OCI-LY1 (cell line): ENCODE measurements around the gene ZNF668.

Experiments
- H2AFZ ChIP-seq: fragments of 200-600 bp; sonication (generic), shearing (Covaris generic); 2 replicates; pipeline ENCODE4 v1.6.0; 2014; ENCODE audit warnings: antibody characterized with exemption, mild to moderate bottlenecking, low read length
- H3F3A ChIP-seq: fragments of 200-600 bp; sonication (generic), shearing (Covaris generic); 2 replicates; pipeline ENCODE4 v1.6.0; 2014; ENCODE audit warnings: mild to moderate bottlenecking, antibody characterized with exemption, low read length, moderate library complexity; ENCODE audit not compliant: insufficient read depth
- H3K27ac ChIP-seq: fragments of 200-600 bp; sonication (generic); 2 replicates; pipeline ENCODE4 v1.5.1; 2014; ENCODE audit warnings: low read length, mixed run types, mild to moderate bottlenecking, low read depth; ENCODE audit not compliant: poor library complexity, severe bottlenecking
- H3K27me3 ChIP-seq: fragments of 200-600 bp; sonication (generic); 2 replicates; pipeline ENCODE4 v1.6.0; 2014; ENCODE audit warnings: antibody characterized with exemption, mild to moderate bottlenecking, low read length, moderate library complexity; ENCODE audit not compliant: insufficient read depth
- H3K36me3 ChIP-seq: fragments of 200-600 bp; sonication (generic); 2 replicates; pipeline ENCODE4 v1.6.1; 2014; ENCODE audit warnings: mild to moderate bottlenecking, antibody characterized with exemption, low read length, moderate library complexity, mixed read lengths; ENCODE audit not compliant: insufficient read depth
- H3K4me1 ChIP-seq: fragments of 200-600 bp; sonication (generic); 2 replicates; pipeline ENCODE4 v1.5.1; 2014; ENCODE audit warnings: mild to moderate bottlenecking, low read length, moderate library complexity; ENCODE audit not compliant: insufficient read depth, severe bottlenecking
- H3K4me2 ChIP-seq: fragments of 200-600 bp; sonication (generic), shearing (Covaris generic); 2 replicates; pipeline ENCODE4 v1.6.1; 2014; ENCODE audit warnings: low read length
- H3K4me3 ChIP-seq: fragments of 200-600 bp; sonication (generic); 2 replicates; pipeline ENCODE4 v1.5.1; 2014; ENCODE audit warnings: low read length, low read depth, mild to moderate bottlenecking, mixed read lengths; ENCODE audit not compliant: poor library complexity, severe bottlenecking
- H3K79me2 ChIP-seq: fragments of 200-600 bp; shearing (Covaris generic); 2 replicates; pipeline ENCODE4 v1.6.1; 2016; ENCODE audit warnings: mixed run types, low read length, mixed read lengths; ENCODE audit not compliant: insufficient read depth
- H3K9ac ChIP-seq: fragments of 200-600 bp; sonication (generic), shearing (Covaris generic); 2 replicates; pipeline ENCODE4 v1.6.1; 2014; ENCODE audit warnings: mild to moderate bottlenecking, low read length, mixed read lengths
- H3K9me2 ChIP-seq: fragments of 200-600 bp; sonication (generic), shearing (Covaris generic); 2 replicates; pipeline ENCODE4 v1.6.1; 2014; ENCODE audit warnings: low read depth, mild to moderate bottlenecking, low read length, mixed read lengths
- H3K9me3 ChIP-seq: fragments of 200-600 bp; shearing (Covaris generic); 2 replicates; pipeline ENCODE4 v1.6.1; 2014; ENCODE audit warnings: low read length, mixed read lengths
- H4K20me1 ChIP-seq: fragments of 200-600 bp; sonication (generic), shearing (Covaris generic); 2 replicates; pipeline ENCODE4 v1.6.0; 2016; ENCODE audit warnings: mild to moderate bottlenecking, low read length; ENCODE audit not compliant: insufficient read depth
- CTCF ChIP-seq: fragments of 200-600 bp; sonication (generic), shearing (Covaris generic); IDR thresholded peaks from 2 replicates; pipeline ENCODE4 v1.5.1; 2017; ENCODE audit warnings: mild to moderate bottlenecking, antibody characterized with exemption, low read length, moderate library complexity, mixed read lengths
- EZH2 ChIP-seq: fragments of 200-600 bp; sonication (generic), shearing (Covaris generic); IDR thresholded peaks from 2 replicates; pipeline ENCODE4 v1.8.0; 2017; ENCODE audit warnings: borderline replicate concordance, mixed run types, mild to moderate bottlenecking, antibody characterized with exemption, low read length, moderate library complexity, mixed read lengths

Gene ZNF668

GRCh38 chr16:31043898-31044481 lies 30.1 kb downstream of the ZNF668 start:
- no peak for TF ChIP-seq CTCF

GRCh38 chr16:31043352-31043751 lies 30.7 kb downstream of the ZNF668 start:
- Histone ChIP-seq H3K4me3 (no peak overlapping the region), H3K9me3 (no peaks in the 10 kb centered on the region), H3K9ac (no peak overlapping the region), H4K20me1 (no peaks in the 10 kb centered on the region), H3K36me3 (peaks cover 17% of the 10 kb centered on the region; the same call in 1 of the 2 replicates), H3K4me2 (no peak overlapping the region), H2AFZ (no peak overlapping the region), H3K27me3 (no peaks in the 10 kb centered on the region), H3K79me2 (no peaks in the 10 kb centered on the region), H3K9me2 (no peaks in the 10 kb centered on the region), H3K4me1 (no peaks in the 10 kb centered on the region), H3F3A (no peaks in the 10 kb centered on the region), H3K27ac (no peak overlapping the region)
- no peak for TF ChIP-seq EZH2
- TF ChIP-seq CTCF: no peak

More at GRCh38 chr16:31043898-31044481, 30.1 kb downstream of the ZNF668 start:
- H3K9ac ChIP-seq: no peak overlapping the region
- H3F3A ChIP-seq: no peaks in the 10 kb centered on the region
- no peaks in the 10 kb centered on the region for H3K4me1 ChIP-seq
- H3K9me3 ChIP-seq: no peaks in the 10 kb centered on the region
- no peaks in the 10 kb centered on the region for H3K79me2 ChIP-seq
- H3K27ac ChIP-seq: no peak overlapping the region
- no peak overlapping the region for H3K4me3 ChIP-seq
- no peak overlapping the region for H3K4me2 ChIP-seq
- H3K27me3 ChIP-seq: no peaks in the 10 kb centered on the region
- no peaks in the 10 kb centered on the region for H3K9me2 ChIP-seq
- H4K20me1 ChIP-seq: no peaks in the 10 kb centered on the region
- H2AFZ ChIP-seq: no peak overlapping the region
- H3K36me3 ChIP-seq: peaks cover 11% of the 10 kb centered on the region; the same call in 1 of the 2 replicates

GRCh38 chr16:31042866-31043265 lies 31.2 kb downstream of the ZNF668 start:
- Histone ChIP-seq H3F3A (no peaks in the 10 kb centered on the region), H3K4me3 (no peak overlapping the region), H3K4me2 (no peak overlapping the region), H3K9me2 (no peaks in the 10 kb centered on the region), H3K4me1 (no peaks in the 10 kb centered on the region), H3K9me3 (no peaks in the 10 kb centered on the region), H3K27me3 (no peaks in the 10 kb centered on the region), H2AFZ (no peak overlapping the region), H3K27ac (no peak overlapping the region), H3K36me3 (peaks cover 17% of the 10 kb centered on the region; the same call in 1 of the 2 replicates), H3K79me2 (no peaks in the 10 kb centered on the region), H3K9ac (no peak overlapping the region), H4K20me1 (no peaks in the 10 kb centered on the region)
- TF ChIP-seq EZH2: no peak
- TF ChIP-seq CTCF: no peak
